ENCODE measurements around the gene FN3K. TPM values are rescaled to one million over a fixed set of nuclear protein-coding genes. Genes with fewer than 3 reads are reported as not detected.

FN3K gene
- total and polyA plus RNA-seq, 2 of the 13 experiments (the other 11 are each of a cell fraction or from before 2014, with no cell fraction given), result 3.5 to 12.2 TPM

DNA sequence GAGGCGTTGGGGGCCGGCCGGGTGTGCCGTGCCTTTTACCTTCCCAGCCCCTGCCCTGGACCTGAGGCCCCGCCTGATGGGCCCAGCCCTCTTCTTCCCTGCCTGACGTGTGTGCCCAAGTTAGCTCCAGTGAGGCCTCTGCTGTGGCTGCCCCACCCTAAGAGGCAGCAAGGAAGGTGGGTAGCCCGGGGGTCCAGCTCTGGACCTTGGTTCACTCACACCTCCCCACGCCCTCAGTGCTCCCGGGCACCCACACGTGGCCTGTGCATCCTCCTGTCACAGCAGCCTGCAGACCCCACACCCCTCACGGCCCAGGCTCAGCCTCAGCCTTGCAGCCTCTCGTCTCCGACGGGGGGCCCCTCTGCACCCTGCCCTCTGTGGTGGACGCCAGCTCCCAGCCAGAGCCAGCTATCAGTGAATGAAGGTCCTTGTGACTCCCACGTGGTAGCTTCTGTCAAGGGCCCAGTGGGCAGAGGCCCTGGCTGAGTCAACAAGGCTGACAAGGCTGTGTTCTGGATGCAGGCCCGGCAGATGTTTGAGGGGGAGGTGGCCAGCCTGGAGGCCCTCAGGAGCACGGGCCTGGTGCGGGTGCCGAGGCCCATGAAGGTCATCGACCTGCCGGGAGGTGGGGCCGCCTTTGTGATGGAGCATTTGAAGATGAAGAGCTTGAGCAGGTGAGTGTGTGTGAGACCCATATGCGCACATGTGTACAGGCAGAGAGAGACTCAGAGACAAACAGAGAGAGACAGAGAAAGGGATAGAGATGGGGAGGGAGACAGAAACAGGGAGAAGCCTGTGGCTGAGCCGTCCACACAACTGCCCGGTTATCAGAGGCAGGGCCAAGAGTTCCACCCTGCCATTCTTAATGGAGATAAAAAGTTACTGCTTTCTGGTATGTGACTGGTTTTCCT, 2.8 kb downstream of the FN3K start (continued):
- peak; percentile 94 for TF ChIP-seq NR2C2 (CRISPR knock-in tag; IDR thresholded peaks at IDR 0.05; ENCODE audit: borderline replicate concordance)
- TF ChIP-seq ZKSCAN1 (IDR thresholded peaks at IDR 0.05; ENCODE audit: low read length), result no peak
- no peak for TF ChIP-seq SP1 (IDR thresholded peaks at IDR 0.05)
- TF ChIP-seq SP1 (CRISPR knock-in tag; IDR thresholded peaks at IDR 0.05), result peak; percentile 67; the same call in 1 of the 2 replicates
- TF ChIP-seq SOX13 (IDR thresholded peaks at IDR 0.05), result peak; percentile 71
- TF ChIP-seq SOX13 (CRISPR knock-in tag; conservative IDR thresholded peaks at IDR 0.05 in 1 of 2, IDR thresholded peaks at IDR 0.05 in 1 of 2), result peak in 1 of 2 experiments; percentile 93; a peak in 2 of 4 replicates
- TF ChIP-seq ZNF614 (CRISPR knock-in tag; IDR thresholded peaks at IDR 0.05; ENCODE audit: borderline replicate concordance), result peak; percentile 100
- peak; percentile 99 for TF ChIP-seq ZNF274 (CRISPR knock-in tag; IDR thresholded peaks at IDR 0.05)
- peak; percentile 100 for TF ChIP-seq ZBTB42 (CRISPR knock-in tag; IDR thresholded peaks at IDR 0.05)
- peak; percentile 72; the same call in 1 of the 2 replicates for TF ChIP-seq SNAPC5 (CRISPR knock-in tag; IDR thresholded peaks at IDR 0.05; ENCODE audit: borderline replicate concordance)
- peak; percentile 95 for TF ChIP-seq MNT (IDR thresholded peaks at IDR 0.05)
- TF ChIP-seq ATAD3A (CRISPR knock-in tag; IDR thresholded peaks at IDR 0.05), result no peak
- peak; percentile 99 for TF ChIP-seq ZNF891 (CRISPR knock-in tag; IDR thresholded peaks at IDR 0.05)
- TF ChIP-seq ZNF260 (CRISPR knock-in tag; IDR thresholded peaks at IDR 0.05; ENCODE audit: borderline replicate concordance, low read depth), result 0 out of 2 replicates have a peak, but pooled peaks have one; percentile 20
- TF ChIP-seq DMAP1 (CRISPR knock-in tag; IDR thresholded peaks at IDR 0.05), result peak; percentile 99
- peak; percentile 72; the same call in 1 of the 2 replicates for TF ChIP-seq TBX3 (IDR thresholded peaks at IDR 0.05; ENCODE audit: borderline replicate concordance)
- TF ChIP-seq GRHL1 (CRISPR knock-in tag; conservative IDR thresholded peaks at IDR 0.05), result no peak
- peak; percentile 99 for TF ChIP-seq ZNF552 (CRISPR knock-in tag; IDR thresholded peaks at IDR 0.05; ENCODE audit: borderline replicate concordance)
- TF ChIP-seq EZH2 (conservative IDR thresholded peaks at IDR 0.05; ENCODE audit: low read depth, low read length), result no peak
- peak; percentile 97 for TF ChIP-seq ZNF335 (CRISPR knock-in tag; IDR thresholded peaks at IDR 0.05)
- peak; percentile 88; the same call in 1 of the 2 replicates for TF ChIP-seq THAP8 (CRISPR knock-in tag; IDR thresholded peaks at IDR 0.05; ENCODE audit: borderline replicate concordance)
- TF ChIP-seq ATF5 (CRISPR knock-in tag; IDR thresholded peaks at IDR 0.05; ENCODE audit: low read depth), result peak; percentile 99
- TF ChIP-seq FOXC1 (CRISPR knock-in tag; IDR thresholded peaks at IDR 0.05; ENCODE audit: borderline replicate concordance), result peak; percentile 100
- TF ChIP-seq ARHGAP35 (CRISPR knock-in tag; IDR thresholded peaks at IDR 0.05; ENCODE audit: borderline replicate concordance), result peak; percentile 99
- peak; percentile 100 for TF ChIP-seq ZNF781 (CRISPR knock-in tag; IDR thresholded peaks at IDR 0.05; ENCODE audit: borderline replicate concordance, not compliant biosample characterization)
